ENCODE measurements around the gene PYGM.

- TF ChIP-seq ZHX1 (CRISPR knock-in tag; IDR thresholded peaks at IDR 0.05; ENCODE audit: low read depth) (no peak), KAT2B (IDR thresholded peaks at IDR 0.05; ENCODE audit: borderline replicate concordance, low read depth, low read length) (no peak), POLR2A (IDR thresholded peaks at IDR 0.05; ENCODE audit: insufficient read depth in 1 of 2, low read depth in 2 of 2, low read length in 2 of 2) (no peak), RNF2 (conservative IDR thresholded peaks at IDR 0.05; ENCODE audit: low read depth) (no peak), ELK4 (CRISPR knock-in tag; IDR thresholded peaks at IDR 0.05; ENCODE audit: borderline replicate concordance) (no peak), ZNF792 (CRISPR knock-in tag; IDR thresholded peaks at IDR 0.05) (no peak), HDAC6 (IDR thresholded peaks at IDR 0.05; ENCODE audit: low read depth, low read length) (no peak), ZNF777 (CRISPR knock-in tag; IDR thresholded peaks at IDR 0.05) (no peak), PRMT3 (CRISPR knock-in tag; IDR thresholded peaks at IDR 0.05; ENCODE audit: borderline replicate concordance, low read depth) (no peak), JUND (CRISPR knock-in tag; IDR thresholded peaks at IDR 0.05) (no peak), CTCF (CRISPR knock-in tag; IDR thresholded peaks at IDR 0.05) (no peak)
Measured at GRCh38 chr11:64719406-64719805, 40.4 kb downstream of the PYGM start.

All from HepG2 (cell line).